Stimulated activated CD4-positive, alpha-beta T cell treated with anti-CD3 and anti-CD28 coated beads, Interleukin-15, amount 100 ng/mL, for 1 hour (primary cell): ENCODE data around the gene DIP2C.

Experiments
- DNase-seq, 2 donors: peaks; one replicate each; pipeline ENCODE4 v3.0.0-alpha.2; 2020; ENCODE audit warnings: low read depth in 1 of 2, low spot score in 1 of 2

Gene DIP2C

DNA sequence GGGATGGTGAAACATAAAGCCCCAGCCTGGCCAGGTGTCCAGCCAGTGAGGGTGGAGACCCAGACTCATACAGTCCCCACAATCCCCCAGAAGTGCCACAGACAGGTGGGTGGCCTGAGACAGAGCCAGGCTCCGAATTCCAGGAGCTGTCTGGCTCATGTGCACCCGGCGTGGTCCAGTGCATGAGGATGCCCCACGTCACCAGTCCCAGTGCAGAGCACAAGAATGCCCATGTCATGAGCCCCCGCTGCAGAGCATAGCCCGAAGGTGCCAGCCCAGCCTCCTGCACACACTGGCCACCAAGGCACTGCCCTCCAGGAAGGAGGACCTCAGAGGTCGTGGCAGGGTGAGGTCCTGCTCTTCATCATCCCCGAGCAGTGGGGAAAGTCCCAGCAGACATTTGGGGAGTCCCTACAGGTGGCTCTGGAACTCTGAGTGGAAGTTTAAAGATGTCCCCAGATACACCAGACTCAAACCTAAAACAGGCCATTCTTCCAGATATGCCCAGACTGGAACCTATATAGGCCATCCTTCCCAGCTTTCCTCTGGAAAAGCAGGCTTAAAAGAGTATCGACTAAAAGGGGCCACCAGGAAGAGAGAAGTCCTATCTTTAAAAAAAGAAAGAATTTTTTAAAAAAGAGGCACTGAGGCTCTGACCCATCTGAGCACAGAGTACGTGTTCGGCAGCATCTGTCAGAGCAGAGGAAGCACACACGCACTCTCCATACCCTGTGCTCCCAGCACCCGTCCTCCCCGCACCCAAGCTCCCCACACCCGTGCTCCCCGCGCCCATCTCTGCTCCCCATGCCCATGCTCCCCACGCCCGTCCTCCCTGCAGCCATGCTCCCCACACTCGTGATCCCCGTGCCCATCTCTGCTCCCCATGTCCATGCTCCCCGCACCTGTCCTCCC lies 11.5 kb downstream of the DIP2C start:
- DNase-seq = no peak

DNA sequence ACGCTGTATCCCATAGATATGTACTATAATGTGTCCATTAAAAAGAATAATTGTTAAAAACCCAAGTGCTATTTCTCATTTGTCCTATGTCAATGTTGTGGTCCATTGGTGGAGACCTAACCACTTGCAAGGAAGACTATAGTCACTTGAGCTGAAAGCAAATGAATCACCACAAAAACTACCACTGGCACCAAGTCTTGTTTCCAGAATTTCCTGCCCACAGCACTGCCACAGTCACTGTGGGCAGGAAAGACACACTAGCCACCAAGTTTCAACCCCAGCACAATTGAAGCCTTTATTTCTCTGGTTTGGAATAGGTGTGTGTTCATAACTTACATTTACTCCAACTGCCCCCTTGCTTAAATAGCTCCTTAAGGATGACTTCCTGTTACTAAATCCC lies 12.4 kb downstream of the DIP2C start:
- DNase-seq = no peak

DNA sequence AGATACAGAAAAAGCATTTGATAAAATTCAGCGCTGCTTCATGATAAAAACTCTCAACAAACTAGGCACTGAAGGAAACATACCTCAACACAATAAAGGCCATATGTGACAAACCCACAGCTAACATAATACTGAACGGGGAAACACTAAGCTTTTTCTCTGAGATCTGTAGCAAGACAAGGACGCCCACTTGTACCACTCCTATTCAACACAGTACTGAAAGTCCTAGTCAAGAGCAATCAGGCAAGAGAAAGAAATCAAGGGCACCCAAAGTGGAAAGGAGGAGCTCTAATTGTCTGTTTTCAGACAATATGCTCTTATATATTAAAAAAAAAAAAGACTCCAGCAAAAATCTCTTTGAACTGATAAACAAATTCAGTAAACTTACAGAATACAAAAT lies 13.3 kb downstream of the DIP2C start:
- DNase-seq = no peak

DNA sequence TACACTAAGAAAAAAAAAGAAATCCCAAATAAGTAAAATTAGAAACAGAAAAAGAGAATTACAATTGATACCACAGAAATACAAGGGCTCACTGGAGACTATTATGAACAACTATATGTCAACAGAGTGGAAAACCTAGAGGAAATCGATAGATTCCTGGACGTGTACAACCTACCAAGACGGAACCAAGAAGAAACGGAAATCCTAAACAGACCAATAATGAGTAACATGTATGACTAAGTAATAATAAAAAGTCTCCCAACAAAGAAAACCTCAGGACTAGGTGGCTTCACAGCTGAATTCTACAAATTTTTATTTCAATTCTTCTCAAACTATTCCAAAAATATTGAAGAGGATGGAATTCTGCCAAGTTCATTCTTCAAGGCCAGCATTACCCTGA lies 13.9 kb downstream of the DIP2C start:
- no peak for DNase-seq

DNA sequence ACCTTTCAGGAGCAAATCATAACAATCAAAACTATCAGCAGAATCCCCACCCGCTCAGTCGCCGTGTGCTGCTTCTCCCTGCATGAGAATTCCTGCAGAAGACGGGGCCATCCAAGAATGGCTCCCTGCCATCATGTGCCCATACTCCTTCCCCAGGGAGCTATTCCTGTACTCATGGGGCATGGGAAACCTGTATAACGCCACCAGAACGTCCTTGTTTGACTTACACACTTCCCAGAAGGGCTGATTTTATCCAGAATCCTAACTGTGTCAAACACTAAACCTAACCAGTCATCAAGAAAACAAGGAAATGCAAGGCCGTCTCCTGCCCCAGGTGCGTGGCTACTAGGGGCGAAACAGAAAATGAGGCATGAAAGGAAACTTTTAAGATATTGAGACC lies 16.0 kb downstream of the DIP2C start:
- DNase-seq = no peak

DNA sequence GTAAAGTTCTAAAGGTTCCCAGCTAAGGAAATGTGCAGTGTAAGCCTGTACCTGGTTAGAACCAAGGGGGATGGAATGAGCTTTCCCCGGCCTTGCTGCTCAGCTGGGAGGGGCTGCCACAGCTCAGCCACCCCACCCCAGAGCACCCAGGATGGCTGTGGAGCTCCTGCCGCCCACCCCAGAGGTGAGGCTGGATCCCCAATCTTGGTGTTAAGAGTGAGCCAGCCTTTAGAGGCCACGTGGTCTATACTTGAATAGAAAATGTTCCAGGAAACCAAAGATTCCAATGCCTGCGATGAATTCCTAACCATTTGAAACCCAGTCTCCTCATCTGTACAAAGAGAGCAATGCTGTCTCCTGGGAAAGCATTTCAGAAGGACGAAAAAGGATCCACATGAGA lies 16.5 kb downstream of the DIP2C start:
- DNase-seq = no peak

DNA sequence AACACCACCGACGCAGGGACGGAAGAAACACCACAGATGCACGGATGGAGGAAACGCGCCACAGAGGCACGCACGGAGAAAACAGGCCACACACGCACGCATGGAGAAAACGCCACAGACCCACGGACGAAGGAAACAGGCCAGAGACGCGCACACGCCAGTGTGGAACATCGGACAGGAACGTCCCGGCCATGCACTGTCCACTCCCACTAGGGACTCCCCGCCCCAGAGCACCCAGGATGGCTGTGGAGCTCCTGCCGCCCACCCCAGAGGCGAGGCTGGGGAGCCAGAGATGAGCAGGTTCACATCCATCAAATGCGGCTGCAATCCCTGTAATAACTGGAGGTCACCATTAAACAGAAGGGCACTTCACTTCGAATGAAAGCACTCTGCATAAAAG lies 17.3 kb downstream of the DIP2C start:
- DNase-seq = no peak

DNA sequence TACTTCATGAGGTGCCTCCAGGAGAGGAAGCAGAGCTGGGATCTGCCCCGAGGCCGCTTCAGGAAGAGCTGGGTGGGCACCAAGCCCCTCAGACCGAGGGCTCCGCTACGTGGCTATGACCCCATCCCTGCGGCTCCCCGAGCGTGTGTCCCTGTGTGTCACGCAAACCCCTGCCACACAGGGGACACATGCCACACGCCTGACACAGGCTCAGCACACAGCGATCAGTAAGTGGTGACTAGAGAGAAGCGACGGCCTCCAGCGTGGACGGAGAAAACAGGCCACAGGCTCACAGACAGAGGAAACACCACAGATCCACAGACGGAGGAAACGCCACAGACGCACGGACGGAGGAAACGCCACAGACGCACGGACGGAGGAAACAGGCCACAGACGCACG lies 18.5 kb downstream of the DIP2C start:
- DNase-seq = no peak

DNA sequence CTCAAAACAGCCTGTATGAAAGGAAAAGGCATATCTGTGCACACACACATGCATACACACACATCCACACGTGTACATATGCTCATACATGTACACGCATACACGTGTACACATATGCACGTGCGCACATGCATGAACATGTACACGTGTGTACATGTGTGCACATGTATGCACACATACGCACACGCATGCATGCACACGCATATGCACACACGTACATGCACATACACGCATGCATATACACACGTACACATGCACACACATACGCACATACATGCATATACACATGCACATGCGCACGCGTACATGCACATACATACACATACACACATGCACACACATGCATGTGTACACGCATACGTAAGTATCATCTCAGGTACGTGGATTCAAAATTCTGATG lies 19.4 kb downstream of the DIP2C start:
- DNase-seq = no peak

DNA sequence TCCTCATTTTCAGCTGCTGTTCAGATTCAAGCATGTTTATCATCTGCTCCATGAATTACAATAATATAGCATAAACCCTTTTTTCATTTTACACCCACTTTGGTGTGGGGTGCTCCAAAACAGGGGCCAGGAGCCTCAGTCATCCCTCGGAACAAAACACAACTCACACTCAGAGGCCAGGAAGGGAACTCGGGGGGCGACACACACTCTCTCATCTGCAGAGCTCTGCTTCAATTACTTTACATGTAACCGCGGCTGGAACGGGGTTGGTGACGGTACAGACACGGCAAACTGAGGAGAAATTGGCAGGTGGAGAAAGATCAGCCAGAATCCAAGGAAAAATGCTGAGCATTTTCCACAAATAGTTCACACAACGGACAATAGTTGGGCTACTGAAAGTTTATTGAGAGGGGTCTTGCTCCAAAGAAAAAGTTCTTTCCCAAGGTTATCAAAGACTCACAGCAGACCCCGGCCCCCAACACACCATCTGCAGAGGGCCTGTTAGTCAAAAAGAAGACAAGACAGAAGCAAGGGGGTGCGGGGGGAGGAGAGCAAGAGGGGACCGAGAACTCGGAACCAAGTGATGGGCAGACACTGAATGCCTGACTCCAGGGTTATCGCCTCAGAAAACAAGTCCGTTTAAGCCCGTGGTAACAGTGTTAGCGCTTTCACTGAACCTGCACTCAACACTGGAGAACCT lies 20.5 kb downstream of the DIP2C start:
- DNase-seq = no peak

DNA sequence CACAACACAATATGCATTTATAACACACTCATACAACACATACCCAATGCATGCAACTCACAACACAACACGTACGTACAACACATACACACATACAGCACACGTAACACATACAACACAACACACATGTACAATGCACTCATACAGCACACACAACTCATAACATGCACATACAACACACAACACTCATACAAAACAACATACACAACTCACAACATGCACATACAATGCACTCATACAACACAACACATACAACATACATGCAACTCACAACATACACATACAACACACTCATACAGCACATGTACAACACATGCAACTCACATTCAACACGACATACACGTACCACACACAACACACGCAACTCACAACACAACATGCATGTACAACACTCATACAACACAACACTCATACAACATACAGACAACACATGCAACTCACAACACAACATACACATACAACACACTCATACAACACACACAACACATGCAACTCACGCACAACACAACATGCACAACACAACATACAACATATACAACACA lies 21.8 kb downstream of the DIP2C start:
- DNase-seq = no peak

DNA sequence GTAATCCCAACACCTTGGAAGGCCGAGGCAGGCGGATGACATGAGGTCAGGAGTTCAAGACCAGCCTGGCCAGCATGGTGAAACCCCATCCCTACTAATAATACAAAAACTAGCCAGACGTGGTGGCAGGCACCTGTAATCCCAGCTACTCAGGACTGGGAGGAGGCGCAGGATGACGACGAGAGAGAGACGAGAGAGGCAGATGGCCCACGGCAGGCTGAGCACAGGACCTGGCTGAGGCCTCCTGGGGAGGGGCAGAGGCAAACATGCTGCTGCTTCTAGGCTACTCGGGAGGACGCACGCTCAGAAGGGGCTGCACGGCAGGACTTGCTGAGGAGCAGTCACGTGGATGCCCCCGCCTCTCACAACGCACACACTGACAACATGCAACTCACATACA lies 22.4 kb downstream of the DIP2C start:
- DNase-seq = no peak

DNA sequence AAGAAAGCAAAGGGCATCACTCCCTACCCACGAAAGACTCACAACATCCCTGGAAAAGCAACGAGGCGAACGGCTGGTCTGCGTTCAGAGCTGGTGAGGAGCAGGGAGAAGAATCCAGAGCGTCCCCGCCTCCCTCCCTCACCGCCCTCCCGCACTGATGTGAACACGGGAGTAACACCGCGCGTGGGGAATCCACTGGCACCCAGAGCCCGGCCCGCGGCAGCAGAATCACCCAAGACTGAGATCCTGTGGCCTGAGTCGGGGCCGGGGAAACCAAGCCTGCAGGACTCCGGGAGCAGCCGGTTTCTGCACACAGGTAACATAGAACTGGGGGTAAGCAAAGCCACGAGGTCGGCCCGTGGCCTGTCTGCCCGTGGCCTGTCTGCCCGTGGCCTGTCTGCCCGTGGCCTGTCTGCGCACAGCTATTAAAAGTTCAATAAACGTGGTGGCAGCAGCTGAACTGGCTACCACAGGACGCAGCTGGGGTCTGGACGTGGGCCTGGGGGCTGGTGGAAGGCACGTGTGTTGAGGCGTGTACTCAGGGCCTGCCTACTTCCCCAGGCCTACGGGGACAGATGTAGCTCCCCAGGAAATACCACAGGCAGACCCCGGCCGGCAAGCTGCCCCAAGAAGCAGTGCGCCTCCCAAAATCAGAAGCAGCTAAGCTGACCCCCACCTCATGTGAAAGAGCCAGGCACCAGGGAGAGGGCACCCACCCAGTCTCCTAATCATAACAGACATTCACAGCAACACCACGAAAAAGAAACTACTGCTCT lies 23.0 kb downstream of the DIP2C start:
- no peak for DNase-seq

DNA sequence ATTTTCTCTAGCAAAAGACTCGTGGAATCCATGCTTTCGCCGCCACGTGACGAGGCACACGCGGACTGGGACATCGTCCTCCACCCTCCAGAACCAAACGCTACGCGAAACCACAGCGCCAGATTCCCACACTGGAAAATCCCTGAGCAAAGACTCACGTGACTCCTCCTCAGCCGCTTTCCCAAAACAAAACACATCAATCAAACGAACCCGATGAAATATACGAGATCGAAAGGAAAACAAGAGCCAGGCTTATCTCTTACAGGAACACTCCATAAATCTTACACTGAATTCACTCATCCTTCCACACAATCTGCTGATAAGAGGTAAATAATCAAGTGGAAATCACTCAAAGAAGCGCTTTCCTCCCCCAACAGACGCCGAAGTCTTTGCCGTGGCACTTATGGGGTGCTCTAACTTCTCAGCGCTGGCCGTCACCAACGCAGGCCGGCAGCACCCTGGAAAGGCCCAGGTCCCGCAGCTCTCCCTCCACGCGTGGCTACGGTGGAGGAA lies 23.8 kb downstream of the DIP2C start:
- DNase-seq = no peak

DNA sequence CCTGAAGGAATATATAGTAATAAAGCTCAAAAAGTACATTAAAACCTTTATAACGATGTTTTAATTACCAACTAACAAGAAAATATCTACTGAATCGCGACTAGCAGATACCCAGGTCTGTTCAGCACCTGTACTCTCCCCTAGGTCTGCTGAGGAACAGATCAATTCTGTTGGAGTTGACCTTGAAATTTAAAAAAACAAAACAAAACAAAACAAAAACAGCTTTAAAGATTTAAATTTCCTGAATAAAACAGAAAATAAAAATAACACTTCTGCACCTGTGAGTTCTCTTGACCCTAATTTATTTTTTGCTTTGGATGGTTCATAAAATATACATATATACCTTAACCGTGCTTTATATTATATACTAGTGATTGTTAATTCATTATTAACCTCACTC lies 24.6 kb downstream of the DIP2C start:
- no peak for DNase-seq

DNA sequence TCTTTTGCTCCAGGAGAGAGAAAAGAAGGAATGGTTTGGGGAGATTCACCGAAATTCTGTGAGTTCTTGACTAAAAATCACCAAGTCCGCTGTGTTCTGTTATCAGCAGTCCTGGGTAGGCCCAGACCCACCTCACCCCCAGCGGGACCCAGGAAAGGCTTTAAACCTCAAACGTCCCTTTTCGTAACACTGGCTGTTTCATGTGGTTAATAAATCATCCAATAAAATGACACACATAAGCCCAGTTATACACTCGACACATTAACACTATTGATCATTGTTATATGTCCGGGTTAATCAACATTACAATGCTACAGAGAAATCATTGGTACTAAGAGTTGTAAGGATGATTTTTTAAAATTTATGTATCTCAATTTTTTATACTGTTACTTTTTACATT lies 25.2 kb downstream of the DIP2C start:
- DNase-seq = no peak

DNA sequence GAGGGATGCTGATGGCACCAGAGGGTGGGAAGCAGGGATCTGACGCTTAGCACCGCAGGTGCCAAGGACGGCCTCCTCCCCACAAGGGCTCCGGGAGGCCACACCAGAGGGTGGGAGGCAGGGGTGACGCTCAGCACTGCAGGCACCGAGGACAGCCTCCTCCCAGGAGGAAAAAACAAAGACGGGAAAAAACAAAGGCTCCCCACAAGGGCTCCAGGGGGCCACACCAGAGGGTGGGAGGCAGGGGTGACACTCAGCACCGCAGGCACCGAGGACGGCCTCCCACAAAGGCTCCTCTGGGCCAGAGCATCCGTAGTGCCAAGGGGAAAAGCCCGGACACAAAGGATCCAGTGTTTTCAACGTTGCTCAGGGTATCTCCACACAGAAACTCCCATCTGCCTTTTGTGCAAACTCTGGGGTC lies 25.6 kb downstream of the DIP2C start:
- no peak for DNase-seq

DNA sequence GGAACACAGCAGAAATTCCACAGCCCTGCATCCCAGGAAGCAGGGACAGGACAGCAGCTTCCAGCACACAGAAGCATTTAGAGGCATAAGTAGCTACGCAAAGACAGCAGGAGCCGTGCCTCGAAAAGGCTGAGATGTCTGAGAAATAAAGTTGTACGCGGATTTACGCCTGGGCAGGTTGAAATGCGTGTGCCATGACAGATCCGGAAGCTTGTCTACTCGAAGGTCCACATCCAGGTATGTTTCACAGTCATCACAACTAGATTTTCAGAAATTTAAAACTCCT lies 26.1 kb downstream of the DIP2C start:
- DNase-seq = no peak

DNA sequence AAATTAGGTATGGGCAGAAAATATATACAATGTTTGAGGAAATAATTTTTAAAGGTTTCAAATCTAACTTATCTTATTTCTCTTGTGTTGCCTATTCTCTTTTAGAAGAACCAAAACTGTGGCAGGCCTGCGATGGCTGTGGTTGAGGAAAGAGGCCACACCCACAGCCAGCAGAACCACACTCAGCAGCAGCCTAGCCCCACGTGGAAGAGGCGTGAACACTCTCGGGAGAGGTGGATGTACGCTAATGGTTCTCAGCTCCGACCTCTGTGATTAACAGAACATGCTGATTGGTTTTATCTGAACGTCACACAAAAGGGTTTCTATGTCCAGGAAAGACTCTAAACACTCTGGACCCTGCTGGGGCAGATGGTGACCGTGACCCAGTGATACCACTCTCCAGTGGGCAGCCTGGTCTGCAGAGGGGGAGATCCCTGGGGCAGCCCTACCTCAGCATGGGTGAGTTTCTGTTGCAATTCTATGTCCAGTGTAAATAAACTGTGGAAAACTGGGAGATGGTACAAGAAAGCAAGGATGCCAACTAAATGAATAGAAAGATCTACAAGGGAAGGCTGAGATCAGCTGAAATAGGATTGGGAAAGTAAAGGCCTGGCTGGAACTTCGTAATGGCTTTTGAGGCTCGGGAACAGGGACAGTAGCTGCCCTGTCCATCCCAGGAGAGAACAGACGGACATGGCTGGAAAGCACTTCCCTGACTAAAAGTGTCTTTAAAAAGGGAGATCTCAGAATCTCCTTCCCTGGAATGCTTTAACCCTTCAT lies 26.6 kb downstream of the DIP2C start:
- DNase-seq = no peak

DNA sequence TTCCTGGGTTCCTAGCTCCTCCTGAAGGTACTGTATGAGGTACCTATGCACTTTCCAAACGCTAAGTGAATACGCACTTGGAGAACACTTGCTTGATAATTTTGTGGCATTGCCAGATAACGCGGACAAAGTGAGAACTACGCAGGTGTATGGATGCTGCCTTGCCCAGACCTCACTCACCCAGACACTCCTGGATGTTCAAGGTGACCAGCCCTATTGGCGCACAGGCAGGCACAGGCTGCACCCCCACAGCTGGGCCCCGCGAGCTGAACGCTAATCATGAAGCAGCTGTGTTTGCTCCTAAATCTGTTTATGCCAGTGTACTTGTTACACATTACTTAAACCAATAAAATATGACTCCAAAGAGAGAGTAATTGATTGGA lies 27.3 kb downstream of the DIP2C start:
- DNase-seq = no peak
